ENCODE results near the gene TIMM21. TPM values are rescaled to one million over a fixed set of nuclear protein-coding genes. Genes with fewer than 3 reads are reported as not detected.

TIMM21 gene
- total and polyA plus RNA-seq, 2 of the 13 experiments (the other 11 are each of a cell fraction or from before 2014, with no cell fraction given) = 29.6 to 62.3 TPM

GRCh38 chr18:74126684-74127655 lies 21.4 kb upstream of the TIMM21 start (continued):
- TF ChIP-seq HMGXB4 (CRISPR knock-in tag; IDR thresholded peaks at IDR 0.05; ENCODE audit: borderline replicate concordance in 1 of 2, low read depth in 1 of 2) (no peak), ZNF280D (CRISPR knock-in tag; IDR thresholded peaks at IDR 0.05) (no peak), ZNF572 (CRISPR knock-in tag; IDR thresholded peaks at IDR 0.05) (no peak), ZSCAN30 (CRISPR knock-in tag; IDR thresholded peaks at IDR 0.05) (no peak), HNRNPLL (IDR thresholded peaks at IDR 0.05; ENCODE audit: low read depth, low read length, poor library complexity, severe bottlenecking) (no peak)

GRCh38 chr18:74128159-74128558 lies 20.2 kb upstream of the TIMM21 start:
- no peaks in the 10 kb centered on the region for H3K4me1 ChIP-seq (ENCODE audit: insufficient read depth, low read length)
- H3K27ac ChIP-seq (ENCODE audit: extremely low read length, insufficient read depth, low read length) = no peak overlapping the region
- no peak overlapping the region for H3K9ac ChIP-seq (ENCODE audit: insufficient read depth, low read depth, low read length)
- no peak for ATAC-seq
- no peak for TF ChIP-seq ZUFSP (CRISPR knock-in tag; IDR thresholded peaks at IDR 0.05; ENCODE audit: borderline replicate concordance)
- TF ChIP-seq ZNF839 (CRISPR knock-in tag; IDR thresholded peaks at IDR 0.05; ENCODE audit: borderline replicate concordance) = no peak
- no peak for TF ChIP-seq ZNF850 (CRISPR knock-in tag; conservative IDR thresholded peaks at IDR 0.05)
- no peak for TF ChIP-seq ZFP37 (CRISPR knock-in tag; IDR thresholded peaks at IDR 0.05; ENCODE audit: borderline replicate concordance)
- no peak for TF ChIP-seq ZFAT (CRISPR knock-in tag; conservative IDR thresholded peaks at IDR 0.05)
- no peak overlapping the region for H2AFZ ChIP-seq (ENCODE audit: low read length)
- ChIA-PET CTCF (ENCODE audit: low intra/inter-chr PET ratio, low total read pairs) (no interaction called here), POLR2A (no interaction called here)
- DNase-seq (ENCODE audit: low spot score) = no peak
- no peak overlapping the region for H3K4me2 ChIP-seq (ENCODE audit: low read depth, low read length)
- intact Hi-C loops (cut with micrococcal nuclease; ENCODE audit: unreplicated experiment) (no loop called here), in situ Hi-C loops (cut with HindIII; ENCODE audit: extremely low pct_ligation_motif_present, low pct_unique_long_range_greater_than_20kb) (no loop called here)
- H3K79me2 ChIP-seq (ENCODE audit: insufficient read depth, low read length) = no peaks in the 10 kb centered on the region
- 0% methylated on average over 3 of the region's 3 CpGs for WGBS (ENCODE audit: low lambda C conversion rate)
- H3K36me3 ChIP-seq (replicated peaks in 1 of 2; ENCODE audit: control insufficient read depth in 1 of 2, insufficient read depth in 2 of 2, low read length in 2 of 2) = no peaks in the 10 kb centered on the region
- no peaks in the 10 kb centered on the region for H4K20me1 ChIP-seq (ENCODE audit: insufficient read depth, low read length)
- H3K27me3 ChIP-seq (ENCODE audit: control insufficient read depth in 1 of 2, insufficient read depth in 2 of 2, low read length in 2 of 2) = peaks cover 0 to 36% of the 10 kb centered on the region in 2 experiments; a peak in 3 of 5 replicates
- no peak for FAIRE-seq
- H3K9me3 ChIP-seq (ENCODE audit: low read length) = no peaks in the 10 kb centered on the region
- H3K4me3 ChIP-seq (replicated peaks in 1 of 3; ENCODE audit: insufficient read depth in 1 of 3, low read depth in 2 of 3, low read length in 3 of 3) = no peak overlapping the region
- BruUV-seq (replicated peaks) = no TSS peak

All from HepG2 (cell line).